ENCODE measurements around the gene PQBP1. TPM values are rescaled to one million over a fixed set of nuclear protein-coding genes. Genes with fewer than 3 reads are reported as not detected.

The PQBP1 gene
- total RNA-seq, 1 donor from 2014 or later: 51.2 TPM

DNA sequence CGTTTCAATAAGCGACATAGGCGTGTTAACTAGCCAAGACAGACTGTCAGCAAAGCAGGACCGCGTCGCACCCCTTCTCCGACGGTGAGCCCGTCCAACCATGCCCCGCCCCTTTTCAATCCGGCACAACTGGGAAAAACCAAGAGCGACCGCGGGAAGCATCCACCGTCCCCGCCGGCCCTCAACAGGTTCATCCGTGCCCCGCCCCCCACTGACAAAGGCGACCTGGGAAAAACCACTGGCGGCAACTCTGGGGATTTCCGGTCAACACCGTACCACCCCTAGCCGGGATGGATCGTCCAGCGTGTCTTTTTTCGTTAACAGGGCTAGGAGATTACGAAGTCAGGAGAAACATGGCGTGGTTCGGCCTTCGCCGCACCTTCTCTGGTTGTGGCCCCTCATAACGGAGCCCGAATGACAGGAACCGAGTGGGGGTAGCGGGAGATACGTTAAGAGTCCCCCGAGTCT, 539 bp upstream of the PQBP1 start:
- ATAC-seq (peak; percentile 64), DNase-seq (ENCODE audit: low spot score) (peak; percentile 84)
- intact Hi-C loops (cut with DNase I): no loop called here

DNA sequence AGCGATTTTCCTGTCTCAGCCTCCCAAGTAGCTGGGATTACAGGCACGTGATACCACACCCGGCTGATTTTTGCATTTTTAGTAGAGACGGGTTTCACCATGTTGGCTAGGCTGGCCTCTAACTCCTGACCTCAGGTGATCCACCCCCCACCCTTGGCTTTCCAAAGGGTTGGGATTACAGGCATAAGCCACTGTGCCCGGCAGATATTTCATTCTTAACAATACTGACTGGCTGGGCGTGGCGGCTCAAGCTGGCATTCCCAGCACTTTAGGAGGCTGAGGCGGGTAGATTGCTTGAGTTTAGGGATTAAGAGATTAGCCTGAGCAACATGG, 1.3 kb downstream of the PQBP1 start:
- intact Hi-C loops (cut with DNase I): no loop called here
- no peak for ATAC-seq
- no peak for DNase-seq (ENCODE audit: low spot score)

DNA sequence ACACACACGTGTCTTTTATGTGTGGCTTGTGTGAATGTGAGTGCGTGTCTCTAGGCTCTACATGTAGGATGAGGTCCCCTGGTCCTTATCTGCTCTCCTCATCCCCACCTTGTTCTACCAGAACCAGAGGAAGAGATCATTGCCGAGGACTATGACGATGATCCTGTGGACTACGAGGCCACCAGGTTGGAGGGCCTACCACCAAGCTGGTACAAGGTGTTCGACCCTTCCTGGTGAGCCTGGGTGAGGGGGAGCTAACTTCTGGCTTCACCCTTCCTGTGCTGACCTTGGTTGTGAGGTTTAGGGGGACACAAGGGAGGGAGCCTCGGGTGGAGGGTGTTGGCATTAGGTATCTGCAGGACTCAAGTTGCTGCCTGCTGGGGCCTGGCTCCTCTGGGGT, 3.3 kb downstream of the PQBP1 start:
- intact Hi-C loops (cut with DNase I): no loop called here
- DNase-seq (ENCODE audit: low spot score): no peak
- ATAC-seq: no peak

DNA sequence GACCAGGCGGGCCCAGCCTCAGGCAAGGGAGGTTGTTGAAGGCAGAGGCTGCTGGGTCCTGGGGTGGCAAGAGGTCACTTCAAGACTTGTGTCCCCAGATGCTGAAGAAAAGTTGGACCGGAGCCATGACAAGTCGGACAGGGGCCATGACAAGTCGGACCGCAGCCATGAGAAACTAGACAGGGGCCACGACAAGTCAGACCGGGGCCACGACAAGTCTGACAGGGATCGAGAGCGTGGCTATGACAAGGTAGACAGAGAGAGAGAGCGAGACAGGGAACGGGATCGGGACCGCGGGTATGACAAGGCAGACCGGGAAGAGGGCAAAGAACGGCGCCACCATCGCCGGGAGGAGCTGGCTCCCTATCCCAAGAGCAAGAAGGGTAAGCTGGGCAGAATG, 4.4 kb downstream of the PQBP1 start:
- intact Hi-C loops (cut with DNase I): no loop called here
- no peak for DNase-seq (ENCODE audit: low spot score)
- ATAC-seq: no peak

DNA sequence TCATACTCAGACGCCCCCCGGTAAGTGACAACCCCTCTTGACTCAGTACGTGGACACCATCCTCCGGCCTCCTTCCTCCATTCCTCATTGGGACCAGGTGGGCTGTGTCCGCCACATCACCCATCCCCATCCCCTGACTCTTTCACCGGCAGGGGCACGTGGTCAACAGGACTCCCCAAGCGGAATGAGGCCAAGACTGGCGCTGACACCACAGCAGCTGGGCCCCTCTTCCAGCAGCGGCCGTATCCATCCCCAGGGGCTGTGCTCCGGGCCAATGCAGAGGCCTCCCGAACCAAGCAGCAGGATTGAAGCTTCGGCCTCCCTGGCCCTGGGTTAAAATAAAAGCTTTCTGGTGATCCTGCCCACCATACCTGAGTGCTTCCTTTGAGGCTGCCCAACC, 5.0 kb downstream of the PQBP1 start:
- ATAC-seq: no peak
- no peak for DNase-seq (ENCODE audit: low spot score)
- intact Hi-C loops (cut with DNase I): no loop called here

DNA sequence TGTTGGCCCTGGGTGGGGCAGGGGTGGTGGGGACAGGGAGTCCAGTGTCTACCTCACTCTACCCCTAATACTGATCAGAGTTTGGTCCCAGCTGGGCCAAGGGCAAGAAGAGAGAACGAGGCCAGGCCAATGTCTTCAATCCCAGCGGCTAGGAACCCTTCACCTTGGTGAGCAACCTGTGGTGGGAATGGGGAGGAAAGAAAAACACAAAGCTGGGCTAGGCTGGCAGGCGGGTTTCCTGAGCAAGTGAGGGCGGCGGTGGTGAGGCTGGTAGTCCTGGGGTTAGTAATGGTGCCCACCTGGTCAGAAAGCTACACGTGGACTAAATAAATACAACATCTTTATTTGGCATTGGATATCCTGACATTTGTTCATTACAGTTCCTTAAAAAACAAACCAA, 5.6 kb downstream of the PQBP1 start:
- intact Hi-C loops (cut with DNase I): no loop called here
- ATAC-seq: no peak

DNA sequence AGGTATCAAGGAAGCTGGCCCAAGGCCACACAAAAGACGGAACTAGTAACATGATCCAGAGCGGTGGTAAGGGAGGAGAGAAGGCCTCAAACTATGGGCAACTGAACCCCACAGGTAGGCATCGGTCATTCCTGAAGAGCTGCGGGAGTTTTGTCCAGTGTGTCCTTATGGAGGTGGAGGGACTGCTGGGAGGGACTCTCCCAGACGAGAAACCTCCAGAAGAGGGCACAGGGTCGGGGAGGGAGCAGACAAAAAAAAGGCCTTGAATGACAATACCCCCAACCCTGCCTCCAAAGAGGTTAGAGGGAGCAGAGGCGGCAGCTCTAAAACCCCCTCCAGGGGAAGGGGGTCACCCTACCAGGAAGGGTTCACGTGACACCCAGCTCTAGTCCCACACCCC, 6.5 kb downstream of the PQBP1 start:
- intact Hi-C loops (cut with DNase I): no loop called here
- no peak for ATAC-seq

More for the DNA sequence above, 5.6 kb downstream of the PQBP1 start:
- no peak for DNase-seq (ENCODE audit: low spot score)

DNA sequence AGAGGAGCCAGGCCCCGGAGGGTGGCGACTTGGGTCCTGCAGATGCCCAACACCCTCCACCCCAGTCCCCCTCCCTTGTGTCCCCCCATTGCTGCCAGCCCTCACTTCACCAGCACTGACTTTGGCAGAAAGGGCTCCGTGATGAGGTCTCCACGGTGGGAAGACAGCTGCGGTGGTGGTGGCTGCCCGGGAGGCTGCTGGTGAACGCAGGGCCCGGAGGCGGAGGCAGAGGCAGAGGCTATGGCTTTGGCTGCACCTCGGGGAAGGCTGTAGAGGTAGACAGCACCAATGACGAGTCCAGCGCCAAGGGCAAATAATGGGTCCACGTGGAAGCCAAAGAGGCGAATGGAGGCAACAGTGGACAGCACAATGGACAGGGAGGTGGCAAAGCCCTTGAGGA, 6.9 kb downstream of the PQBP1 start:
- intact Hi-C loops (cut with DNase I): no loop called here
- DNase-seq (ENCODE audit: low spot score): no peak
- ATAC-seq: no peak

More for the DNA sequence above, 6.5 kb downstream of the PQBP1 start:
- no peak for DNase-seq (ENCODE audit: low spot score)

DNA sequence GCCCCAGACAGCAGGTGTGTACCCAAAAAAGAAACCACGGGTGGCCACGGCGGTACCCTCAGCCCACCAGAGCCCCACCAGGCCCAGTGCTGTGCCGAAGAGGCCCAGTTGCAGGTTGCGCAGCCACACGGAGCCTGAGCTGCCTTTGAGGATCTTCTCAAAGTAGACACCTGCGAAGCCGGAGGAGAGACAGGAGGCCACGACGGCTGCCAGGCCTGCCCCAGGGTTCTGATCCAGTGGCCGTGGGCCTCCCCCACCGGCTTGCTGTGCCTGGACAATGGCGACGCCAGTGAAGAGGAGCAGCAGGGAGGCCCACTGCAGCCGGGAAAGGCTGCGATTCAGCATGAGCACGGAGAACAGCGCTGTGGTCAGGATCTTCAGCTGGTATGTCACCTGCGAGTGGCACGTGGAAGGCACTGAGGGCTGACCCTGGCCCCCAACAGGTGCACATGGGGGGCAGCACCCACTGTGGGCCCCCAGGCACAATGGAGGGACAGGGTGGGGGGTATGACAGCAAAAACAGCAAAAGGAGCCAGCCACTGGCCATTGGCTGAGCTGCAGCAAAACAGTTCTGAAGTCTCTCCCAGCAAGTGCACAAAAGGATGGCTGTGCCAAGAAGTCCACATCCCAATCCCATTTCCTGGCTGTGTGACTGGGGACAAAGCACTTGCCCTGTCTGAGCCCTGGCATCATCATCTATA, 7.5 kb downstream of the PQBP1 start:
- no peak for DNase-seq (ENCODE audit: low spot score)
- ATAC-seq: no peak
- intact Hi-C loops (cut with DNase I): no loop called here

DNA sequence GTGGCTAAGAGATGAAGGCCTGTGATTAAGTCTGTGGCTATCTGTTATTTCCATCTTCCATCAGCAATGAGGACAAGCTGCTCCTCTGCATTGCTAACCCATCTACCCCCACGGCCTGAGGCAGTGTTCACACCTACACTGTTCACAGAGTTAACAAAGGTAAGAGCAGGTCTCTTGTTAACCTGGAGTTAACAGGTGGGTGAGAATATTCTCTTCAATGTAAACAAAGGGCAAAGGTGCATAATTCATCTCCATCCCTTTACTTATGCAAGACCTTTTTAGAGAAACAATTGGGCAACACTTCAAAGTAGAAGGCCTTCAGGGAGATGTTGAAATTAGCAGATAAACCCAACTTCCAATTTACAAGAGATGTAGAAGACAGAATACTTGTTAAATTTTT, 10.9 kb downstream of the PQBP1 start:
- no peak for DNase-seq (ENCODE audit: low spot score)
- intact Hi-C loops (cut with DNase I): no loop called here
- no peak for ATAC-seq

DNA sequence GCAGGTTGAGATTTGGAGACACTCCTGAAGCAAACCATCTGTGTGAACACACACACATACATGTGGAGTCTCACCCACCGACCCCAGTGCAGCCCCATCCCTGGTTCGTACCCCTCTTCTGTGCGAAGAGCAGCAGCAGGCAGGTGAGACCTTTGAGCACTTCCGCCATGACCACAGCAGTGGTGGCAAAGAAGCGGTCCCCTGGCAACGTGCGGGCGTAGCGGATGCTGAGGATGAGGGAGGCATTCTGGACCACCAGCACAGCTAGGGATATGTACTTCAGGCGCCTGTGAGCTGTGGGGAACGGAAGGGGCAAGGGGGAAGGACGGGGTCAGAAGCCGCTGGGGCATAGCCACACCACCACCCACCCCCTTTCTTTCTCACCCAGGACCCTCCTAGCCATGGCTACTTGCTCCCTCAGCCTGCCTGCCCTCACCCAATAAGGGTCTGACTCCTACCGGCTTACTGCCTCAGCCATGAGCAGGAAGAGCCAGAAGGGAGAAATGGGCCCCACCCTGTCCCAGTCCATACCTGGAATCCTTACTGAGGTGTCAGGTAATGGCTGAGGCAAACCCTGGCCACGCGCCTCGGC, 12.1 kb downstream of the PQBP1 start:
- ATAC-seq (no peak), DNase-seq (ENCODE audit: low spot score) (no peak)
- intact Hi-C loops (cut with DNase I): no loop called here

DNA sequence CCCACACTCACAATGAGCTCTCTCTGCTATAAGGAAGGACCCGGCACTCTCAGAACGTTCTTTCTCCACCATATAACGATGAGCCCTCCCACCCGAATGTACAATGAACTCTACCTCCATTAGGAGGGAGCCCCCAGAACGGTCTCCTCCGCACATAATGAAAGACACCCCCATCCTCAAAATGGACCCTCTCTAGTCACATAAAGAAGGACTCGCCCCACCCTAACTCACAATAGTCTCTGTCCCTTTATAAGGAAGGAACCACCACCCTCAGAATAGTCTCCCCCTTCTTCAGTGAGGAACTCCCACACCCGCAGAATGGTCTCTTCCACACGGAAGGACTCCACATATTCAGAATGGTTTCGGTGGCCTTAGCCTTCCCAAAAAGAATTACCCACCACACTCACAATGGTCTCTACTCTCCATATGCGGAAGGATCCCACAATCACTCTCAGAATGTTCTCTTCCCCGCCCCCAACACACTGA, 13.2 kb downstream of the PQBP1 start:
- intact Hi-C loops (cut with DNase I): no loop called here
- DNase-seq (ENCODE audit: low spot score): no peak
- no peak for ATAC-seq

DNA sequence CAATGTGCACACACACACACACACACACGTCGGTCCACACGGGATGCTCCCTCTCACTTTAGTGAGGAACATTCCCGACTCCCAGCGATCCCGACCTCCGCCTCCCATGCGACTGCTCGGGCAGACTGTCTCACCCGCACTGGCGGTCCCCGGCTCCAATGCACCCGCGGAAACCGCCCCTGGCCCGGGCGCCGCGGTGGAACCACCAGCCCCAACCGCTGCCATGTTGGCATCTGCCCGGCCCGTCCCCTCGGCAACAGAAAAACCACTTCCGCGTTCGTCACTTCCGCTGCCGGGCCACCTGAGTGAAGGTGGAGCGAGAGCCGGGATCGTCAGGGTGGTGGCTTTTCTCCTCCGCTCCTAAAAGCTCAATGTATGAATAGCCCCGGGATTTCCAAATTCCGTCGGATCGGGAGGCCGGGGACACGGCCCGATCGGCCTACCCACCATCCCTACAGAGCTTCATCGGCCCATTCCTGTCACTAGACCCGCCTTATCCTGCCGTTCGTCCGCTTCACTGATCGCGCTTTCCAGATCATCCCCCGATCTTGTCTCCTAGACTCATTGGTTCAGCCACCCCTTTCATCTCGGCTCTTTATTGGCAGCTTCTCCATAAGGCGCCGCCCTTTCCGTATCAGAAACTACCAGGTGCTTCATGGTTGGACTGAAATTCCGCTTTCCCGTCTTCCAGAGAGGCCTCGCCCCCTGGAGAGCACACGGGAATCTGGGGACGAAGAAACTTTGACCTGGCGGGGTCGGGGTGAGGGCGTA, 13.9 kb downstream of the PQBP1 start, which contains the start of gene SLC35A2:
TSS of gene SLC35A2 (minus strand) at position 235 of the 771 bp plus-strand sequence. CDS start at position 225, 10 bp downstream.
- DNase-seq (ENCODE audit: low spot score) (peak; percentile 89), ATAC-seq (peak; percentile 87)
- intact Hi-C loops (cut with DNase I): no loop called here

DNA sequence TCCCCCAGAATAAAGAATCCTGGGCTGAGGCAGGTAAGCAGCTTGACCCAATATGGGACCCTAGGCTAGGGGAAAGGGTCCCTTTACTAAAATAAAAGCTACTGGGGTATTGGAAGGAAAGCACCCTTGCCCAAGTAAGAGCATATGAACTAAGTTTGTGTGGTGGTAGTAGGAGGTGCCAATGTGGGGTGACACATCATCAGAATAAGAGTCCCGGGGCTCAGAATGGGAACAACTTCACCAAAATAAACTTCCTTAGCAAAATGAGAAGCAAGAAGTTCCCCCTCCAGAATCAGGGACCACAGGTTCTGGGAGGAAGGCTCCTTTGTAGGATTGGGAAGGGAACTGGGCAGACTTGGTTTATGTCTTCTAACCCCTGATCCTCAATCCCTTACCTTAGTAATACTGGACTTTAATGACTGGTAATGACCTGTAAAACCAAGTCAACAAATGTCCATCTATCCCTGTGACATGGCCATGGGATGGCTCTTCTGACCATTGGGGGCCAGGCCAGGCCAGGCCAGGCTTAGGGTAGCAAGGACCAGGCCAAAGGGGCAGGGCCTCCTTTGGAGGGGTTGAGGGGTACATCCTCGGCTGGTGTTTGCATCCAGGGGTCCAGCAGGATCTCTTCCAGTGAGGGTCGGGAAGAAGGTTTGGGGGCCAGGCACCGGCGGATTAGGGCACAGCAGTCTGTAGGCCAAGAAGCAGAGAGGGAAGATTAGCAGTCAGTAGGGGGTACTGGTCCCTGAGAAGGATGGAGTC, 16.1 kb downstream of the PQBP1 start:
- no peak for DNase-seq (ENCODE audit: low spot score)
- intact Hi-C loops (cut with DNase I): no loop called here
- no peak for ATAC-seq

DNA sequence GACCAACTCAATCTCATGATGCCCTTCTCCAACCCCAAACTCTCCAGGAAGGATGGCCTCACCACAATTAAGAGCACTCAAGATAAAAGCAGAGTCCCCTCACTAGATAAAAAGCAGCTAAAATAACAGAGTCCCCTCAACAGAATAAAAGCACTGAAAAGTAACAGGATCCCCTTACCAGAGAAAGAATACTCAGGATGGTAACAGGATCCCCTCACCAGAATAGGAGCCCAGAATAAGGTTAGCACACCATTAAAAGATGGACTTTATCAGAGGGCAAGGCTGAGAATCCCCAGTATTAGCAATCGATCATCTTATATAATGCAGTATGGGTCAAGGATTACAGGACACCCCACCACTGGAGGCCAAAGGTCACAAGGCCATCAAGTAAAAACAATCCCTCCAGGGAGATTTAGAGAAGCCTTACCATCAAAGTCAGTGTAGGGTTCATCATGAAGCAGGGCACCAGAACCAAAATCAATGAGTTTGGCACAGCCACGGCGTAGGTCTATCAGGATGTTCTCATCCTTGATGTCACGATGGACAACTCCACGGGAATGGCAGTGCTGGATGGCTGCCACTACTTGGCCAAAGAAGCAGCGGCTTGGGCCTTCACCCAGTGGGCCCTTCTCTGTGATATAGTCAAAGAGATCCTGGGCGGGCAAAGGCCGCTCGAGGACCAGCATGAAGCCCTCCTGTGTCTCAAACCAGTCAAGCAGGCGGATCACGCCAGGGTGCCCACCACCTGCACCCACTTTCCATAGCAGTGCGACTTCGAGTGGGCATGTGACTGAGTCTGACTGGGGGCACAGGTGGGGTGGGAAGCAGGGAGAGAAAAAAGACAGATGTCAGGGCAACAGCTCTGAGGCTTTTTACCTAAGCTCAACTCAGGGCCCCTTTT, 17.1 kb downstream of the PQBP1 start:
- ATAC-seq (no peak), DNase-seq (ENCODE audit: low spot score) (no peak)
- intact Hi-C loops (cut with DNase I): no loop called here

DNA sequence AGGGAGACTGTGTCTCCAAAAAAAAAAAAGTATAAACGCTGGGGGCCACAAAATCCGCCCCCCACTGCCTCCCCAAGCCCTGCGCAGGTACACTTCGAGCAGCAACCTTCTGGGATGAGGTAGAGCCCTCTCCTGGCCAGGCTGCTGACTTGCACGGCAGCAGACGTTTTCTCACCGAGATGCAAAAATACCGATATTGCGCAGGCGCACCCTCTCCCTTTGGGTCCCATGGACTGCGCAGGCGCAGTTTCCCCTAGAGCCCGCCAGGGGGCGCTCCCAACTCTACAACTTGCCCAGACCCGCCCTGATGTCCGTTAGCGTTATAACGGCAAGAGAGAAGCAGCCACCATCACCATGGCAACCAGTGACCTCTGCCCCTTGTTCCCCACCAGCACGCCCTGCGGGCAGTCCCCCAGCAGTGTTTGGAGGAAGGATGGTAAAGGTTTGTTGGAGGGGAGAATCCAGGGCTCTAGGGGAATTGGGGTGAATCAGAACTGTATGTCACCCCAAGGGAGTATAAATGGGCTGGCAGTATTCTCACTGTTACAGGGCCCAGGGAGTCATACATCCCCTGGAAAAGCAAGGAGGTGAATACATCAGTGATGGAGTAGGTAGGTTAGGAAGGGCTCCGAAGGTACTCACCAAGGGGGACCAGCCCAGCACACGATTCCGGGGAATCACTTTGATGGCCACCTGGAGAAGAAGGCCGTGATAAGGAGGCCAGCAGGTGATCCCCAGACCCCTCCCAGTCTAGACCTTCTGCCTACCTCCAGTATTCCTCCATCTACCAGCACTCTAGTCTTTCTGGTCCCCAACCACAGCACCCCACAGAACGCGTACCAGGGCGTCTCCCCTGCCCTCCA, 19.6 kb downstream of the PQBP1 start:
- intact Hi-C loops (cut with DNase I): no loop called here
- ATAC-seq (peak; percentile 86), DNase-seq (ENCODE audit: low spot score) (peak; percentile 91)

DNA sequence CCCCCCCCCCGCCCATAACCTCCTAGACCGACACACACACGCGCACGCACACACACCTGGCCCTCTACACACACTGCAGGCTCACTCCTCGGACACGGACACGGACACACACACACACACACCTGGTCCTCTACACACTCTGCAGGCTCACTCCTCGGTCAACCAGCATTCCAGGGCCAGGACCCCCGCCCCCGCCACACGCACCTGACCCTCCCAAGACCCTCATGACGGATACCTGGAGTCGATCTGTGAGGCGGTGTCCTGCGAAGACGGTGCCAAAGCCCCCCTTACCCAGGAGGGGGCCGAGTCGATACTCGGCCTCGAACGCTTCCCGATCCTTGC, 20.5 kb downstream of the PQBP1 start:
- intact Hi-C loops (cut with DNase I): no loop called here
- DNase-seq (ENCODE audit: low spot score) (no peak), ATAC-seq (peak; percentile 3)

Data from sciatic nerve (tissue), 2 donors.